Posterior vena cava (tissue), 2 donors: ENCODE data around the gene HSD3B2. TPM values are rescaled to one million over a fixed set of nuclear protein-coding genes. Genes with fewer than 3 reads are reported as not detected.

Experiments used
- total RNA-seq, 2 donors: library from RNA; stranded (reverse); fragmentation: NEBNext Ultra II Directional; extraction: Animal tissue kit (Norgen Biotek cat#: 25700); gene quantifications; one replicate each; pipeline ENCODE4 v1.2.1, GENCODE V29; 2021
- donor health status: DM: yes; HTN: yes; CAD: no.
- donor health status: DM: yes; HTN: yes; CAD: no.

HSD3B2 gene
- total RNA-seq, 2 donors from 2014 or later = 0.52 TPM; not detected in 1

Other genes starting within 250 kb of the HSD3B2 start
- gene HAO2, start 46.4 kb upstream of the HSD3B2 start, total RNA-seq = not detected
- gene HSD3B1, start 92.1 kb downstream of the HSD3B2 start, total RNA-seq = not detected
- gene ZNF697, start 233.1 kb downstream of the HSD3B2 start, total RNA-seq = 1 to 10 TPM; 5.0 to 5.9 TPM